Upper lobe of left lung (tissue), 4 donors: ENCODE results near the gene FAM171A1.

Source experiments
- CTCF ChIP-seq, 6 experiments: fragments of 450-650 bp in 4 of 6; fragments of 200-600 bp in 2 of 6; sonication (generic) in 2 of 6; IDR thresholded peaks; one replicate each; pipeline ENCODE4 v1.5.1; 2016 to 2019; ENCODE audit warnings: antibody characterized with exemption in 6 of 6
- POLR2A ChIP-seq, 4 donors: fragments of 450-650 bp; IDR thresholded peaks; one replicate each; pipeline ENCODE4 v1.5.1; 2016 to 2017; ENCODE audit warnings: antibody characterized with exemption in 4 of 4, mild to moderate bottlenecking in 2 of 4

GRCh38 chr10:15189133-15189885 lies 181.8 kb downstream of the FAM171A1 start:
- TF ChIP-seq CTCF (IDR thresholded peaks at IDR 0.05) = no peak
- TF ChIP-seq POLR2A (IDR thresholded peaks at IDR 0.05) = no peak
